ENCODE data around the gene IGIP. TPM values are rescaled to one million over a fixed set of nuclear protein-coding genes. Genes with fewer than 3 reads are reported as not detected.

Gene IGIP
- total RNA-seq, 1 donor from 2014 or later = 17.2 TPM

- DNase-seq (ENCODE audit: low read depth) = no peak
These were observed 37.0 kb downstream of the IGIP start for GRCh38 chr5:140162781-140163180.

- no peak for DNase-seq (ENCODE audit: low read depth)
These were observed 39.6 kb downstream of the IGIP start for GRCh38 chr5:140165101-140165922.

DNA sequence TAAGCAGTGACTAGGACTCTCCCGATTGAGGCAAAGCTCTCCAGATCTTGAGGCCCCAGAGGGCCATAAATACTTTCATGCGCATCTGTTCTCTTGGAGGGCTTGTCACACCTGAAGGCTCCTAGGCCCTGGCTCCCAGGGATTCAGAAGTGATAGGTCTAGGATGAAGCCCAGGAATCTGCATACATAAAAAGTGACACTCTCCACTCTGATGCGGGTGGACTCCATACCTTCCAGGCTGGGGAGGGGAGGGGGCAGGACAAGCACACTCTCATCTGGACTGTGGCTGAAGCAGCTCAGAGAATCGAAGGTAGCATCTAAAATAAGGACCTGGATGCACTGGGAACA lies 40.2 kb downstream of the IGIP start:
- DNase-seq (ENCODE audit: low read depth) = no peak

GRCh38 chr5:140166911-140167310 lies 41.2 kb downstream of the IGIP start:
- no peak for DNase-seq (ENCODE audit: low read depth)

DNA sequence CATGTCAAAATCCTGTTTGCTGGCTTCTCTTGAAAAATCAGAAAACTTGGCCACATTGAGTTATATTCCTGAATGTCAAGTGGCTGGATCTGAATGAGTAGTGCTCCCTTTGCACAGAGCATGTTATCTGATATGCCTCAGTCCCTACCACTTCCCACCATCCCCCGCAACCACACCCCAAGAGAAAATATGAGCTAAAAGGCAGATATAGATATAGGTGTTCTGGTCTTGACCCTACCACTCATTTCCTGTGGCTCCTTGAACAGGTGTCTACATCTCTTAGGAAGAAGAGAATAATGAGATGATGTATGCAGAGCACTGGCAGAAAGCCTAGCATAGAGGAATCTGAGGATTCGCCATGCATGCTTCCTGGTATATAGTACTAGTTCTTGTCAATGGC lies 42.6 kb downstream of the IGIP start:
- DNase-seq (ENCODE audit: low read depth) = no peak

GRCh38 chr5:140169410-140169809 lies 43.7 kb downstream of the IGIP start:
- DNase-seq (ENCODE audit: low read depth) = peak; percentile 56

DNA sequence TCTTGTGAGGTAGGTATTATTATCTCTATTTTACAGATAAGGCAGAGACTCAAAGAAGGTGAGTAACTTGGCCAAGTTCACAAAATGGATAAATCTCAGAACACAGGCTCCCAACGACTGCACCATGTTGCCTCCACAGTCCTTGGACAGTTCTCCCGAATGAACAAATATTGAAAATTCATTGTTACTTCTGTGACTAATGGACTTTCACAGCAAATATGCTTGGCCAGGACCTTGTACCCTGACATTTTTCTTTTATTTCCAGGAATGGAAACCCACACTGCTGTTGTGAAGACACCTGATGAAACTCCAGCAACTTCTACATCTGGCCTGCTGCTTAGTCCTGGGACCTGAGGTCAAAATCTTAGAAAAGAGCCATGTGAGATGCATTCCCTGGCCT lies 46.7 kb downstream of the IGIP start:
- no peak for DNase-seq (ENCODE audit: low read depth)

GRCh38 chr5:140174014-140174413 lies 48.3 kb downstream of the IGIP start:
- DNase-seq (ENCODE audit: low read depth) = no peak

DNA sequence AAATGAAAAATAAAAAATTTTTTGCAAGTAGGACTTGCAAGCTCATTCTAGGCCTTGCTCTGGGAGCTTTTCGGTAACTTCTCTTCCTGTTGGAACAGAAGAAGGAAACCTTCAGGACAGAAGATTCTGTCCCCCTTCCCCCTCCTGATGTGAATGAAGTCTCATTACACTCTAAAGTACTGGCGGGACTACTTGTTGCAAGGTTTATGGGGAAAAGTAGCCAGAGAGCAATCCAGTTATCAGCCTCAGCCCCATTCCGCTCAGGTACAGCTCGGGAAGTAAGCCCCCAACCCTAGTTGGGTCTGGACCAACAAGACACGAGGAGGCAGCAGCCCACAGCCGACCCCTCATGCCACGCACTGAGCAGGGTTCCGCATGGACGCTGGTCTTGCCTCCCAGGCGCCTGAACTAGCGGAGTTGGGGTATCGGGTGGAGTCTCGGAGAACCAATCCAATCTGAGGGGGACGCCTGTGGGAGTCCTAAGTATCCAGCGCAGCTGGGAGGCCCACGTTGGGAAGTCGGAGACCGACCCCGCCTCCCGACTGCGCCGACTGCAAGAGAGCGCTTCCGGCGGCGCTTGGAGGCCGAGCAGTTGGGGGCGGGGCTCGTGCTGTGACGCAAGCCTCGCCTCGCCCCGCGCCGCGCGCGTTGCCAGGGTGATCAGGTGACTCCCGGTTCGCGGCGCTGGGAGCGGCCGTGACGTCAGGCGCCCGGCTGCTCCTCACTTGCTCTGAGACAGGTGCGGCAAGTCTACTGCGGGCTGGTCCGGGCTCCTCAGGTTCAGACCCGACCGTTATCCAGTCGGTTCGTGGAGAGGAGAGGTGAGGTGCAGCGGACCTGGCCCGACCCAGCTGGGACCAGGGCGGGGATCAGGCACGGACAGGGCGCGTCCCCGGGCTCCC lies 49.0 kb downstream of the IGIP start, which contains the start of gene CYSTM1:
Gene CYSTM1 (plus strand): TSS at position 724 of the 902 bp plus-strand sequence. CDS start 19,278 bp downstream, outside the sequence.
- DNase-seq (ENCODE audit: low read depth) = peak; percentile 81

DNA sequence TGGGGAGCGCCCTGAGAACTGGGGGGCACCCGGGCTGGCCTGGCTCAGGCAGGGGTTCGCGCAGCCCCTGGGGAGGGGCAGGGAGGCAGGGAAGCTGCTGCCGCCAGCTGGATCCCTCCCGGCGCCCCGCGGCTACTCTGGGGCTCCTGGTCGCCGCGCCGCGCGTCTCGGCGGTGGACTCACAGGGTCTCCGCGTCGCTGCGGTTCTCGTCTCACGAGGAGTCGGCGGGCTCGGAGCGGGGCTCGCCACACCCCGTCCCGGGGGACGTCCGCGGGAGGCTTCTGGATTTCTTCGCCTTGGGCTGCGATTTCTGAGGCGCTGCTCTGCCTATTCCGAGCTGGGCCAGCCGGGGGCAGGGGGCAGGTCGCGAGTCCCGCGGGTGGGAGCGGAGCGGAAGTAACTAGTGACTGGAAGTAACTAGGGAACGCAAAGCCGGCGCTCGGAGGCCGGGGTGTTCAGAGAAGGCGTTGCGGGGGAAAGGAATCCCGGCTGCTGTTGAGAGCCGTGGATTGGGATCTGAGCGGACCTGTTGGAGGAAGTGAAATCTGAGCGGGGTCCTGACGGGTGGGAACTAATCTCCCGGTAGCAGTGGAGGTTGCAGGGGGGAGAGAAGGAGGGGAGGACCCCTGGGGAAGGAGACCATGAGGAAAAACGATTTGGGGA lies 49.8 kb downstream of the IGIP start:
- DNase-seq (ENCODE audit: low read depth) = peak; percentile 41

DNA sequence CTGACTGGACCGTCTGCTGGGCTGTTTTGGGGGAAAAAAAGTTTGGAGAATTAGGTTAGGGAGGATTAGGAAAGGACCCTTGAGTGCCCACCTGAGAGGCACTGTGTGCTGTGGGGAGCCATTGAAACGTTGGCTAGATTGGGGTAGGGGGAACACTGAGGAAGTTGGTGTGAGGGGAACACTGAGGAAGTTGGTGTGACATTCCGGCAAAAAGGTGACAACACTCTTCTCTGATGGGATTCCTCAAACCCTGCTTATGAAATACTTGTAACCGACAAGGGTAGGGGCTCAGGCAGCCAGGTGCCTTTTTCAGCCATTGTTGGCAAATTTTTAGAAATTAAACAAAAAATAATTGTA lies 50.3 kb downstream of the IGIP start:
- no peak for DNase-seq (ENCODE audit: low read depth)

DNA sequence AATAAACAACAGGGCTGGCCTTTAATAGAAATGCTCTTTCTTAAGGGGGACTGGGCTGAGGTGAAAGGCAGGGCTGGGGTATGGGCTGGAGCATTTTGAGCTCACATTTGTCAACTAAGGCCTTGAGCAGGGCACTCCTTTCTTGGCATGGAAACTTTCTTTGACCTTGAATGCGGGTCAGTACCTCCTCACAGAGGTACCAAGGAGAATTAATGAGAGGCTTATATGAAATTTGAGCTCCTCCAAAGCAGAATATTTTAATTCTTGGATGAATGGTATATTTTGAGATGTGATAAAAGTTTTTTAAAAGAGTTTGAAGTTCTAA lies 52.3 kb downstream of the IGIP start:
- DNase-seq (ENCODE audit: low read depth) = no peak

DNA sequence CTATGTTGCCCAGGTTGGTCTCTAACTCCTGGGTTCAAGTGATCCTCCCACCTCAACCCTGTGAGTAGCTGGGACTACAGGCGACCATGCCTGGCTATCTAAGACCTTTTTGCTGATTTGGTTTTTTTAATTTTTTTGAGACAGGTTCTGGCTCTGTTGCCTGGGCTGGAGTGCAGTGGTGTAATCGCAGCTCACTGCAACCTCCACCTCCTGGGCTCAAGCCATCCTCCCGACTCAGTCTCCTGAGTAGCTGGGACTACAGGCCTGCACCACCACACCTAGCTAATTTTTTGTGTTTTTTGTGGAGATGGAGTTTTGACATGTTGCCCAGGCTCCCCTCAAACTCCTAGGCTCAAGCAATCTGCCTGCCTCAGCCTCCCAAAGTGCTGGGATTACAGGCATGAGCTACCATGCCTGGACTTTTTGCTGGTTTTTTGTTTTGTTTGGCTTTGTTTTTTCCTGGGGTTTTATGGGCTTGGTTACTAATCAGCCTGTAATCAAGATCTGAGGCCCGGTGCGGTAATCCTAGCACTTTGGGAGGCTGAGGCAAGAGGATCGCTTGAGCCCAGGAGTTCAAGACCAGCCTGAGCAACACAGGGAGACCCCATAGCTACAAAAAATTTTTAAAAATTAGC lies 52.9 kb downstream of the IGIP start:
- DNase-seq (ENCODE audit: low read depth) = no peak

Other genes starting within 250 kb of the IGIP start
- 0.45 and 0.52 TPM in 2 replicates for gene NRG2, start 82.6 kb upstream of the IGIP start, total RNA-seq
- gene PURA, start 11.8 kb upstream of the IGIP start, total RNA-seq = 6.1 and 22.4 TPM in 2 replicates
- gene CYSTM1, start 49.3 kb downstream of the IGIP start, total RNA-seq = 27.0 and 30.0 TPM in 2 replicates
- gene PFDN1, start 177.2 kb downstream of the IGIP start, total RNA-seq = 76.4 and 107 TPM in 2 replicates
- gene HBEGF, start 220.7 kb downstream of the IGIP start, total RNA-seq = 23.4 and 52.8 TPM in 2 replicates
- gene SLC4A9, start 234.3 kb downstream of the IGIP start, total RNA-seq = not detected in 2 replicates

Measured in renal cortical epithelial cell (primary cell).